Mammary epithelial cell (primary cell): ENCODE measurements around the gene PCDHA1.
"Not testable (repeated sequence)": the region's sequence is repeated elsewhere in the genome, so short reads cannot be mapped to it uniquely, and the experiment has no call there.

ENCODE experiments used
- CTCF ChIP-seq, 2 donors: IDR thresholded peaks in 1 of 2; conservative IDR thresholded peaks in 1 of 2; 2 replicates each; pipeline ENCODE4 v1.5.1; 2011 to 2012; ENCODE audit warnings: inconsistent platforms in 2 of 2, low read length in 2 of 2, mild to moderate bottlenecking in 2 of 2, control low read depth in 1 of 2, low read depth in 1 of 2; ENCODE audit not compliant: insufficient read depth in 1 of 2; ENCODE audit errors: extremely low read depth in 1 of 2
- EZH2 ChIP-seq: IDR thresholded peaks from 2 replicates; pipeline ENCODE4 v1.6.1; 2012; ENCODE audit warnings: low read length, inconsistent platforms, borderline replicate concordance

DNA sequence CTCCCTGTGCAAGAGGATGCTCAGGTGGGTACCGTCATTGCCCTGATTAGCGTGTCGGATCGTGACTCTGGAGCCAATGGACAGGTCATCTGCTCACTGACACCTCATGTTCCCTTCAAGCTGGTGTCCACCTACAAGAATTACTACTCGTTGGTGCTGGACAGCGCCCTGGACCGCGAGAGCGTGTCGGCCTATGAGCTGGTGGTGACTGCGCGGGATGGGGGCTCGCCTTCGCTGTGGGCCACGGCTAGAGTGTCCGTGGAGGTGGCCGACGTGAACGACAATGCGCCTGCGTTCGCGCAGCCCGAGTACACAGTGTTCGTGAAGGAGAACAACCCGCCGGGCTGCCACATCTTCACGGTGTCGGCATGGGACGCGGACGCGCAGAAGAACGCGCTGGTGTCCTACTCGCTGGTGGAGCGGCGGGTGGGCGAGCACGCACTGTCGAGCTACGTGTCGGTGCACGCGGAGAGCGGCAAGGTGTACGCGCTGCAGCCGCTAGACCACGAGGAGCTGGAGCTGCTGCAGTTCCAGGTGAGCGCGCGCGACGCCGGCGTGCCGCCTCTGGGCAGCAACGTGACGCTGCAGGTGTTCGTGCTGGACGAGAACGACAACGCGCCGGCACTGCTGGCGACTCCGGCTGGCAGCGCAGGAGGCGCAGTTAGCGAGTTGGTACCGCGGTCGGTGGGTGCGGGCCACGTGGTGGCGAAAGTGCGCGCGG, 90.8 kb downstream of the PCDHA1 start:
- not testable (repeated sequence) for TF ChIP-seq CTCF (conservative IDR thresholded peaks at IDR 0.05 in 1 of 2, IDR thresholded peaks at IDR 0.05 in 1 of 2; ENCODE audit: extremely low read depth in 1 of 2, insufficient read depth in 1 of 2, low read depth in 1 of 2, low read length in 2 of 2); EZH2
